Kidney glomerular epithelial cell (primary cell): ENCODE results near the gene PRPF8.

Experiments
- DNase-seq: peaks from one replicate; lab custom pipeline; 2025; lab: John Stamatoyannopoulos, UW

Gene PRPF8

DNA sequence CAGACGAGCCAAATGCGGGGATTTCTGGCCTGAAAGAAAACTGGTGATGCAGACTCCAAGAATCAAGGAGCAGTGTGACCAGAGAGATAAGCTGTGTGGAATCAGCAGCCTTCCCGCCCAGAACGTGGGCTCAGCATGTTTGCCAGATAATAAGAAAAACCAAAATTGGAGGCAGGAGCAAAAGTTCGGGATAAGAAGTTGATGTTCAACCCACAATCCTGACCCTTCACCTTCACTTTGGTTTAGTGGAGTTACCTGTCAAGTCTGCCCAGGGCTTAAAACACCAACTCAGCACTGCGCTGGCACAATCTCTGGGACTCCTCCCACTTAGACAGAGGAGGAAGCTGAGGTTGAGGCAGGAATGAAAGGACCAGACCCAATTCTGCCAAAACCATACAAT lies 59.1 kb downstream of the PRPF8 start:
- DNase-seq: no peak

DNA sequence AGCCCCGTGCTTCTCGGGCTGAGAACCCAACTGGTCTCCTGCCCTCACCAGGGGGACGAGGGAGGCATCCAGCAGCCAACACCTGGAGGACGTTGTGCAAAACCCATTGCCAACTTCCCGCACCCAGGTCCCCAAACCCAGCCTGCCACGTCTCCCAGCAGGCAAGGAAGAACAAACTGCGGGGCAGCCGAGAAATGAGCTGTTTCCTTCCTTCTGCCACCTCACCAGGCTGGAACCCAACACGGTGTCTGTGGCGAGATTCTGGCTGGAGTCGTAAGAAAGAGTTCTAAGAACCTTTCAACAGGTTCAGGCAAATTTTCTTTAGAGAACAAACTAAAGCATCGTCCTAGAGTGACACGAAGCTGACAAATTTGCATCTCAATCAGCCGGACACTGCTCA lies 59.6 kb downstream of the PRPF8 start:
- no peak for DNase-seq

DNA sequence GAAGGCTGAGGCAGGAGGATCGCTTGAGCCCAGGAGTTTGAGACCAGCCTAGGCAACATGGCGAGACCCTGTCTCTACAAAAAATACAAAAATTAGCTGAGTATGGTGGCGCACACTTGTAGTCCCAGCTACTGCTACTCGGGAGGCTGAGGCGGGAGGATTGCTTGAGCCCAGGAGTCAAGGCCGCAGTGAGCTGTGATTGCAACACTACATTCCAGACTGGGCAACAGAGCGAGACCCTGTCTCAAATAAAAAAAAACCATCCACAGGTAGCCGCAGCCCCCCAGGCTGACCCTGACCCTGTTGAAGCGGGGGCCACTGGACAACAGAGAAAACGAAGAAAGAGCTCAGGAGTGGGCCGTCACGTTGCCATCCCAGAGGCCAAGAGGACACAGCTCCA lies 60.0 kb downstream of the PRPF8 start:
- no peak for DNase-seq

DNA sequence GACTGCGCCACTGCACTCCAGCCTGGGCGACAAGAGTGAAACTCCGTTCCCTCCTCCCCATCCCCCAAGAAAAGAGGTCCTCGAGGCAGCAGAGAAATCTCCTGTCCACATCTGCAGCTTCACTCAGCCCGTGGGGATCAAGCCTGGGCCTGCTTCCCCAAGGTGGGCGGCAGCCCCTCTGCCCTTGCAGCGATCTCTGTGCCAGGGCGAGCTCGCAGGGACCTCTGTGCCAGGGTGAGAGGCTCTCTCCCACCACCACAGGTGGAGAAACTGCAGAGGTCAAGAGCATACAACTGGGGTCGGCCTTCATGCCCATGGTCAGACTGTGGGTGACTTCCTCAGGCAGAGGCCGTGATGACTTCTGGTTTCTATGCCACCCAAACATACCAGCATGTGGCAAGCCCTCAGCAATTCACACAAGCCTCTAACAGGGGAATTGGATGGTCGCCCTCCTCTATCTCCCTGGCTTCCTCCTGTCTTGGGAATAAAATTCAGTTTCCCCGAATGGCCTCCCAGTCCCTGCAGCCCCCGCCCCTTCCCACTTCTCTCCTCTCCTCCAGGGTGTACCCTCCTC lies 61.5 kb downstream of the PRPF8 start:
- no peak for DNase-seq

DNA sequence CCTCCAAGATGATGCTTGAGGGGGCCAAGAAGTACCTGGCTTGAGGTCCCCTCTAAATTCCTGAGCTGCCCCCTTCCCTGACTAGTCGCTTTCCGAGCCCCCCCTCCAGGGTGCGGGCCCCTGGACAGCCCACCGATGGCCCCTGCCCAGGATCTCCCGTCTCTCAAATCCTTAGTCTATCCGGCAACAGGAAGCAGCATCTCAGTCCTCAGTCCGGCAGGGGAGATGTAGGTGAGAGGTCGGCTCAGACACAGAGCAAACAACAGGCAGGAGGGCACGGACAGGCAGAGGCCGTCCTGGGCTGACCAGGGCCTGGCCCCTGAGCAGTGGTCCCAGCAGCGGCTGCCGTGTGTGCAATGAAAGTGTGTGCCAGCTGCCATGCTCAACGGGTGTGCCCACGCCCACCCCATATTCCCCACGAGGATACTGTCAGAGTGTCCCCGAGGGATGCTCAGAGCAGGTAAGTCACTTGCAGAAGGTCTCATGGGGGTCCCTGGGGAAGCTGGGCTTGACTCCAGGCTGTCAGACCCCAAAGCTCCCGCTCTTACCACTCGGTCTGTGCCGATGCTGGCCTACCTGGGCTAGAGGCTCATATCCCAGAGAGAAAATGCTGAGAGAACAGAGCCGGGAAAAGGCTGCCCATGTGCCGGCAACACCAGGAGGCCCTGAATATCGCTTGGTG lies 63.3 kb downstream of the PRPF8 start:
- DNase-seq: no peak

DNA sequence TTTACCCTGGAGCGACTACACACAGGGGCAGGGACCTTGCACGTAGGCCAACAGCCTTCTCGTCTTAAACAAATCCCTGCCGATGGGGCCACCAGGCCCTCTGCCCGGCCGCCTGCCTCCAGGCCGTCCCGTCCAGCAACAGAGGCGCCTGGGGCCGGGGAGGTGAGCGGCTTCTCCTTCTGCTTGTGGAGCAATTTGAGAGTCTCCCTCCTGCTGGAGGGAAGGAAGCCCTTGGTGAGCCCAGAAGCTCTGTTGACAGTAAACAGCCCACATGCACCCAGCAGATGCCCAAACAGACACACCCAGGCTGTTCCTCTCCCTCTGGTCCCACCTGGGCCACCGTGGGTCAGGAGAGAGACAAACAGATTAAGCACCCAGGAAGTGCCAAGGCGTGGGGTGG lies 64.2 kb downstream of the PRPF8 start:
- no peak for DNase-seq

DNA sequence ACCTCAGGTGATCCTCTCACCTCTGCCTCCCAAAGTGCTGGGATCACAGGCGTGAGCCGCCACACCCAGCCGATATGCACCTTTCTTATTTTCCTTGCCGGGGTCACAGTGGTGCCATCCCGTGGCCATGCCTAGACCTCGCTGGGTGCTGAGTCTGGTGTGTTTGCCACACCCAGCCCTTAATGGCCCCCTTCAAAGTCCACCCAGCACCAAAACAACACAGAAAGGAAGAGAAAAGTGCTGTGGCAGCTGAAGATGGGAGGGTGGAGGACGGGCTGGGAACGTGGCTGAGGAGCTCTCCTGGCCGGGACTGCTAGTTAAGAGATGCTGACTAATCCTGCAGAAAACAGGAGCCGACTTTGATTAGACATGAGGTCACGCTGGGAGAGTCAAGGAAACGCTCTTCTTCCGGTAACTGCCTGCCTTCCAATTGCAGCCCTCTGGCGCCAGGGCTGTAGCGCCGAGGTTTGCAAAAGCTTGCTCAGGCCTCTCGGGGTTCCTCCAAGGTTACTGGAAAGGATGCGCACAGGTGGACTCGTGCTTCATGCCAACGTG lies 67.0 kb downstream of the PRPF8 start:
- no peak for DNase-seq

DNA sequence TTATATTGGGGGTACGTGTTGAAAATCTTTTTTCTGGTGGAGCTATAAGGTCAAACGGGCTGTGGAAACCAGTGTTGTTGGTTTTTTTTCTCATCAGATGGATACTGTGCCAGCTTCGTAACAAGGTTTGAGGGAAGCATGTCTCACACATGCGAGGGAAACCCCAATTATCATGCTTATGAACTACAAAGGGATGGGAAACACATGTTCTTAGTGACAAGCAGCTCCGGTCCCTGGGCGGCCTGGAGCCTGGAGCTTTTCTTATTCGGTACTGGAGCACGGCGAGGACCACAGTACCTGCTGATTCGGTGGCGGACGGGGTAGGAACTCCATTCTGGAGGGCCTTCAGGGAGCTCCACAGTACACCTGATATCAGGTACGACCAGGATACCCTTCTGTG lies 68.6 kb downstream of the PRPF8 start:
- DNase-seq: no peak

DNA sequence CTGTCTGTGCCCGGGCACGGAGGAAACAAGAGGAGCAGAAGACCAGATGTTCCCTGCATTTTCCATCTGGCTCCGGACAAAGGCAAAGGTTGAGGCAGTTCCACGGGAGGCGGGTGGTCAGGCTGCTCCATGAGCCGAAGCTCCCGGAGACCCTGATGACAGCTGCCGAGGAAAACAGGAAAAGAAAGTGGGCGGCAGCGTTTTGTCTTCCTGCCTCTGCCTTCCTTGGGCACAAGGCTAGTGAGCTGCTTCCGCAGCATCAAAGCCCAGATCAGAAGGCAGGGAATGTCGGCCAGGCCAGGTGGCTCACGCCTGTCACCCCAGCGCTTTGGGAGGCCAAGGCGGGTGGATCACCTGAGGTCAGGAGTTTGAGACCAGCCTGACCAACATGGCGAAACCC lies 72.3 kb downstream of the PRPF8 start:
- DNase-seq: no peak

DNA sequence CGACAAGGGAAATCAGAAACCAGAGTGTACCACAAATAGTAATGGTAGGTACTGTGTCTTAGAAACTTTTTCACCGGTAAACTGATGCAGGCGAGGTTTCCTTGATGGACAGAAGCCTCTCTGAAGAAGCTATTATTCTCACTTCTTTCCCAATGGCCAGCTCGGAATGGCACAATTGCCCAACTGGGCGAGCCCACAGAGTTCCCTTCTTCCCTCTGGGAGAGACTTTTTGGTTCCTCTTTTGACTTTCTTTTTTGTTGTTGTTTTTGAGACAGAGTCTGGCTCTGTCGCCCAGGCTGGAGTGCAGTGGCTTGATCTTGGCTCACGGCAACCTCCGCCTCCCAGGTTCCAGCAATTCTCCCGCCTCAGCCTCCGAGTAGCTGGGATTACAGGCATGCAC lies 73.0 kb downstream of the PRPF8 start:
- no peak for DNase-seq

DNA sequence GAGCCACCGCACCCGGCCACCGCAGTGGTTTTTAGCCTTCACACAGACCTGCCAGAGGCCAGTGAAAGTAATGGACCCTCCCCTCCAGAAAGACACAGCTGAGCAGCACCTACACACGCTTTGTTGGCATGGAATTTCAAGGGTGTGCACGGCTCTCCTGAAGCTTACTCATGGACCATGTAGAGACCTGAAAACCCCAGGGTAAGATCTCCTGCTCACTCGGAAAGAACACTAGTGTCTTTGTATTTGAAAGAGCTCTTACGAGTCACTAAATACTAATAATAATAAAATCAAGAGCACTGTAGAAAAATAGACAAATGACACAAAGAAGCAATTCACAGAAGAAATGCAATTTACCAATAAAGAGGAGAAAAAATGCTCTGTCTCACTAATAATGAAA lies 76.0 kb downstream of the PRPF8 start:
- DNase-seq: no peak

DNA sequence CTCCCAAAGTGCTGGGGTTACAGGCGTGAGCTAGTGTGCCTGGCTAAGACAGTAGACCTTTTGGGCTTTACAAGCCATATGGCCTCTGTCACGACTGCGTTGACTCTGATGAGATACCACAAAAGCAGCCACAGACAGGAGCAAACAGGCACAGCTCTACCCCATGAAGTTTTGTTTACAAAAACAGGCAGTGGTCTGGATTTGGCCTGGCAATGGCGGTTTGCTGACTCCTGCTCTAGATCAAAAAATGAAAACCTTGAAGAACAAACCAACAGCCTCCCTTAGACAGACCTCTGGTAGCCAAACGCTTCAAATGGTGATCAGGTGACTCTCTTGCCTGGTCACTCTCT lies 76.7 kb downstream of the PRPF8 start:
- no peak for DNase-seq

DNA sequence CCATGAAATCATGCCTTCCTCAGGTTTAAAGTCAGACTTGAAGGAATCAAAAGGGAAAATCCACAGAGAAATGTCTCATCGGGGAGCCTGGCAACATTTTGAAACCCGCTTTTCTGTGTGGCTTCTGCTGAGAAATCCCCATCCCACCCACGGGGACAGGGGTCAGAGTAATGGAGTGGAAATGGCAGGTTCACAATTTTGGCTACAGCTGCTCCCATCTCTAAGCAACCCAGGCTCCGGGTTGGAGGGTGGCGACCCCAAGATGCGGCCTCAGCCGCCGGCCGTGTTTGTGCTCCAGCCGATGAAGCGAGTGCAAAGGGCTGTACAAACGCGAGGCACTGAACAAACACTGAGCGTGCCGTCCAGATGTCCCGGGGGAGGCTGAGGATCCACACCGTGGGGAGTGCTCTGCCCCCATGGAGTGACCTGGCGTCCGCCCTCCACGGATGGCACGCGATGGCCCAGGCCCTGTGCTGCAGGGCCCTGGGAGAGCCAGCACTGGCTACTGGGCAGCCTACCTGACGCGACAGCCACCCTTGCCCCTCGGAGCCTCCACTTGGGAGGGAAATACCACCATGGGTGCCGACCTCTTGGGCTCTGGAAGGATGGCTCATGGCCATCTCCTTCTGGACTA lies 78.2 kb downstream of the PRPF8 start:
- DNase-seq: no peak

DNA sequence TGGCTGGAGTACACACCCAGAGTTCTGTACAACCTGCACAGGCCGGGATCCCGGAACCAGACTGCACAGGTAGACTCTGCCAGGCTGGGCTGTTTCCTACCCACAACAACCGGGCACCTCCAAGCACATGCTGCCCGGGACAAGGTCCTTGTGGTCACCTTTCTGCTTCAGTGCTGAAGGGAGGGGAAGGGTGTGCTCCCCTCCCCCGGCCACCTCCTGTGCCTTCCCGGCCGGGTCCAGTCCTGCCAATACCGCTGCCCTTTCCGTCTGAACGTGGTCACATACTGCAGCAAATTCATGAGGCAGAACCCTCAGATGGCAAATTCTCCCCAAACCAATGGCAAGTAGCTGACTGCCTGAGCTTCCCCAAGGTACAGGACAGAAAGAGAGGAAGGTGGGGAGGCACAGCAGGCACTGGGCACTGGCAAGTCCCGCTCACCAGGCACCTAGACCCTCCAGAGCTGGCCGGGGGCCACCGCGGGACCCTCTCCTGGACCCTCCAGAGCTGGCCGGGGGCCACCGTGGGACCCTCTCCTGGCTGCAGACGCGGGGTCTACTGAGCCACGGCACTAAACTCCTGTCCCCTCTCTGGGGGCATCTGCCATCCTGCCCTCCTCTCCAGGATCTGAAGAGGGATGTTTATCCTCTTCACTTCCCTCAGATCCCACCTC lies 78.9 kb downstream of the PRPF8 start:
- DNase-seq: no peak

DNA sequence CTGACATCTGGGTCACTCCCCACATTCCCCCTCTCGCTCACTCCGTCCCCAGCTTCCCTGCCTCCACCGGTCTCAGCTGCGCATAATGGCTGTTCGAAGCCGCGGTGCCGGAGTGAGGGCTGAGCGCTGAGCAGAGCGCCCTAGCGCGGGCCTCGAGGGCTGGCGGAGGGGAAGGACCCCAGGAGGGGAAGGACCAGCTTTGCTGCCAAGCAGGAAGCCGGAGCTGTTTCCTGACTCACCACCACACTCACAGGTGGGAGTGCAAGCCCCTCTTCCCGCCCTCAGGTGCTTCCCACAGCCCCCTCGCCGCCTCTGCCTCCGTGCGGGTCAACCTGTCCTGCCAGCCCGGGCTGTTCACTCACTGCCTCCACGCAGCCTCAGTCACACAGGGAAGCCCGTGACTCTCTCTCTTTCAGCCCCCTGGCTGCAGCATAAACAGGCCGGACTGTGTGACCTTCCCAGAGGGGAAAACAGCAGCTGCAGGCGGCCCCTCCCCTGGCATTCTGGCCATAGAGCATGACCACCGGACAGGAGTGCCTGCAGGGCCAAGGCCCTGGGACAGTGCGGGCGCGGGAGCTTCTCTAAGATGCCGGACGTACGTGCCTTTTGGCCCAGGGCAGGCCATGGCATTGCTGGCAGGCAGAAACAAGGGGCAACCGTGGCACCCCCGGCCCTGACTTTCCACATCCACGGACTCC lies 79.7 kb downstream of the PRPF8 start:
- no peak for DNase-seq

DNA sequence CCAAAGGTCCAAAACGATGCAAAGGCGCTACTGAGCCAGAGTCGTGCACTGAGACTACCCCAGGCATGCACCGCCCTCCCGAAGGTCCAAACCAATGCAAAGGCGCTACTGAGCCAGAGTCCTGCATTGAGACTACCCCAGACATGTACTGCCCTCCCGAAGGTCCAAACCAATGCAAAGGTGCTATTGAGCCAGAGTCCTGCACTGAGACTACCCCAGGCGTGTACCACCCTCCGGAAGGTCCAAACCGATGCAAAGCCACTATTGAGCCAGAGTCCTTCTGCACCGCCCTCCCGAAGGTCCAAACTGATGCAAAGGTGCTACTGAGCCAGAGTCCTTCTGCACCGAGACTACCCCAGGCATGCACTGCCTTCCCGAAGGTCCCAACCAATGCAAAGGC lies 83.1 kb downstream of the PRPF8 start:
- no peak for DNase-seq
